GM21360 (cell line): Measurements from ENCODE around the gene EVC2.

Experiments
- ATAC-seq: cut with Tn5 transposase; IDR thresholded peaks from one replicate; pipeline ENCODE4 v1.9.1; 2021; ENCODE audit warnings: mild to moderate bottlenecking, moderate library complexity; ENCODE audit not compliant: unreplicated experiment

EVC2 gene, protein sequence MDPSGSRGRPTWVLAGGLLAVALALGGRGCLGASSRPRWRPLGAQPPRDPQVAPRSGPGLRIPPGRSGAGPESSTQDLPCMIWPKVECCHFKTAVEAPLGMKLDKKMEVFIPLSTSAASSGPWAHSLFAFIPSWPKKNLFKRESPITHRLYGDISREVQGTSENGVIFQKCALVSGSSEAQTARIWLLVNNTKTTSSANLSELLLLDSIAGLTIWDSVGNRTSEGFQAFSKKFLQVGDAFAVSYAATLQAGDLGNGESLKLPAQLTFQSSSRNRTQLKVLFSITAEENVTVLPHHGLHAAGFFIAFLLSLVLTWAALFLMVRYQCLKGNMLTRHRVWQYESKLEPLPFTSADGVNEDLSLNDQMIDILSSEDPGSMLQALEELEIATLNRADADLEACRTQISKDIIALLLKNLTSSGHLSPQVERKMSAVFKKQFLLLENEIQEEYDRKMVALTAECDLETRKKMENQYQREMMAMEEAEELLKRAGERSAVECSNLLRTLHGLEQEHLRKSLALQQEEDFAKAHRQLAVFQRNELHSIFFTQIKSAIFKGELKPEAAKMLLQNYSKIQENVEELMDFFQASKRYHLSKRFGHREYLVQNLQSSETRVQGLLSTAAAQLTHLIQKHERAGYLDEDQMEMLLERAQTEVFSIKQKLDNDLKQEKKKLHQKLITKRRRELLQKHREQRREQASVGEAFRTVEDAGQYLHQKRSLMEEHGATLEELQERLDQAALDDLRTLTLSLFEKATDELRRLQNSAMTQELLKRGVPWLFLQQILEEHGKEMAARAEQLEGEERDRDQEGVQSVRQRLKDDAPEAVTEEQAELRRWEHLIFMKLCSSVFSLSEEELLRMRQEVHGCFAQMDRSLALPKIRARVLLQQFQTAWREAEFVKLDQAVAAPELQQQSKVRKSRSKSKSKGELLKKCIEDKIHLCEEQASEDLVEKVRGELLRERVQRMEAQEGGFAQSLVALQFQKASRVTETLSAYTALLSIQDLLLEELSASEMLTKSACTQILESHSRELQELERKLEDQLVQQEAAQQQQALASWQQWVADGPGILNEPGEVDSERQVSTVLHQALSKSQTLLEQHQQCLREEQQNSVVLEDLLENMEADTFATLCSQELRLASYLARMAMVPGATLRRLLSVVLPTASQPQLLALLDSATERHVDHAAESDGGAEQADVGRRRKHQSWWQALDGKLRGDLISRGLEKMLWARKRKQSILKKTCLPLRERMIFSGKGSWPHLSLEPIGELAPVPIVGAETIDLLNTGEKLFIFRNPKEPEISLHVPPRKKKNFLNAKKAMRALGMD

DNA sequence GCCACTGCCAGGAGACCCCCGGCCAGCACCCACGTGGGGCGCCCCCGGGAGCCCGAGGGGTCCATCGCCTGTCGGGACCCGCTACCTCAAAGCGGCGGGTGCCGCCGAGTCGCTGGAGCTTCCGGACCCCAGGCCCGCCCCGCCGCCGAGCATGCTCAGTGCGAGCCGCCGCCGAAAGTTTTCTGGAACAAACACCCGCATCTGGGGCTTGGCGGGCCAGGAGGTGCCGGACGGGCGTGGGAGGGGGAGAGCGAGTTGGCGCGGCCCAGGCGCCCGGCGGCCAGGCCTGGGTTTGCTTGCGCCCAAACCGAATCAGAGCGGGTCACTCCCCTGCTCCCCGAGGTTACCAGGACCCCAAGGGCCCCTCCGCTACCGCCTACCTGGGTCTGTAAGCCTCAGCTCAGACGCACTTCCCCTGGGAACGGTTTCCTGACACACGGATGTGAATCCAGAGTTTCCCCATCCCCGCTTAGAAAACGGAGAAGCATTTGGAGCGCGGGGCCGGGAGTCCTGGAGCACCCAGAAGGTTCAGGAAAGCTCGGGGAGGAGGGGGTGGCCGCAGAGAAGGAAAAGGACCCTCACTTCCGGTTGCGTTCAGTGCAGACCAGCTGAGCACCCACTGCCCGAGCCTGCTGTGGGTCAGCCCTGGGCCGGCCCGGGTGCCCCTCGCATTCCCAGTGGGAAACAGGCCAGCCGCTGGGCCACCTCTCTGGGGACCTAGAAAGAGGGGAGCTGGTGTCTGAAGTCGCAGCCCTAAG is at the start of gene EVC2:
Gene EVC2, minus strand, starts transcription at position 111 of the 758 bp plus-strand sequence. Its CDS starts 46 bp downstream, at position 65.
- no peak for ATAC-seq

- no peak for ATAC-seq
These were observed 49.6 kb upstream of the EVC2 start for GRCh38 chr4:5757954-5758353.

DNA sequence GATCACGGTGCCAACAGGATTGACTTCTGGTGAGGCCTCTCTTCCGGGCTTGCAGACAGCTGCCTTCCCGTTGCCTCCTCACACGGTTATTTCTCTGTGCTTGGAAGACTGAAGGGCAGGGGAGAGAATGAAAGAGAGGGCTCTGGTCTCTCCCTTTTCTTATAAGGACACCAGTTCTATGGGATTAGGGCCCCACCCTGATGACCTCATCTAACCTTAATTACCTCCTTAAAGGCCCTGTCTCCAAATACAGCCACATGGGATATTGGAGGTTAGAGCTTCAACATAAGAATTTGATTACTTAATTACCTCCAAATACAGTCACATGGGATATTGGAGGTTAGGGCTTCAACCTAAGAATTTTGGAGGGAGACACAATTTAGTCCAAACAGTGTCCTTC is 49.2 kb upstream of the EVC2 start:
- ATAC-seq: no peak

DNA sequence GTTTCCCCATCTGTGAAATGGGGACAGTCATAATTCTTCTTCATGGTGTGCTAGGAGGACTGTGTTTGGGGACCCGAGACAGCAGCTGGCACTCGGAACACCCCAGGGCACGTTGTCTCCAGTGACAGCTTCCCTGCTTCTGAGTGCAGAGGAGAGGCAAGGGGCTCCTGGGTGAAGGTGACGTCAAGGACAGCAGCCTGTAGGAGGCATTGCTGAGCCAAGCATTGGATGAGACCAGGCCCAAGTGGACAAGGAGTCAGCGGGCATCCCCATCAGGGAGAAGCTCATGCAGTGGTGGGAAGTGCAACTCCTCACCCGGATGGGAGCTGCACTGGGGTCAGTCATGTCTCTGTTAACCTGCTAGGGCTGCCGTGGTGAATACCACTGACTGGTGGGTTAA is 48.7 kb upstream of the EVC2 start:
- ATAC-seq: no peak

GRCh38 chr4:5756271-5756670 is 47.9 kb upstream of the EVC2 start:
- ATAC-seq: no peak

DNA sequence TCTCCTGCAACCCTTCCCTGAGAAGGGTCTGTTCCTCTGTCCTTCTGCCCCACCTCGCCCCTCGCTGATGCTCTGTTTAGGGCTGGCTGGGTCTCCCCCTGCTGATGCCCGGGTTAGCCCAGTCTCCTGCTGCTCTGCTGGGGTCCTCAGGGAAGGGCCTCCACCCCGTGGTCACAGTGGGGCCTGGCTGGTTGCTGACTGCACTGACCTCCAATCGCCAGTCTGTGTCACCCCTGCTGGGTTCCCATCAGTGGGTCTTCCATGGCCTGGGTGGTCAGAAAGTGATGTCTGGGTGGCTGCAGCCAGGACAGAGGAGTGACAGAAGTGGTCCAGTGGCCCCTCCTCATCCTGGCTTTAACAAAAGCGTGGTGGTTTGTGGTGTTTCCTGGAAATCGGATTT is 47.3 kb upstream of the EVC2 start:
- ATAC-seq: no peak

DNA sequence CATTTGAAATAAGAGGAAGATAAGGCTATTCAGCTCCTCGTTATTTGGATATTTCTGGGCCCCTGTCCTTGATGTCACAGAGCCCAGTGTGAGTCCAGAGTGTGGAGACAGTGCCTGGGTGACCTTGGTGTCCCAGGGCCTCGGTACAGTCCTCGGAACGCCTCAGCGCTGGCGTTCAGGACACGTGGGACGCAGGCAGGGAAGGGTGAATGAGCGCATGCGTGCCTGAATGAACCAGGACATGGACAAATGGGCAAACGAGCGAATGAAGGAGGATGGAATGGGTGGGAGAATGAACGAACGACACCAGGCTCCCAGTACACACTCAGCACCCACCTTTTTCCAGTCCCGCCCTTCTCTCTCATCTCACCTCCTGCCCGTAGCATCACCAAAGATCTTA is 46.8 kb upstream of the EVC2 start:
- ATAC-seq: no peak

GRCh38 chr4:5754529-5754881 is 46.1 kb upstream of the EVC2 start:
- no peak for ATAC-seq

DNA sequence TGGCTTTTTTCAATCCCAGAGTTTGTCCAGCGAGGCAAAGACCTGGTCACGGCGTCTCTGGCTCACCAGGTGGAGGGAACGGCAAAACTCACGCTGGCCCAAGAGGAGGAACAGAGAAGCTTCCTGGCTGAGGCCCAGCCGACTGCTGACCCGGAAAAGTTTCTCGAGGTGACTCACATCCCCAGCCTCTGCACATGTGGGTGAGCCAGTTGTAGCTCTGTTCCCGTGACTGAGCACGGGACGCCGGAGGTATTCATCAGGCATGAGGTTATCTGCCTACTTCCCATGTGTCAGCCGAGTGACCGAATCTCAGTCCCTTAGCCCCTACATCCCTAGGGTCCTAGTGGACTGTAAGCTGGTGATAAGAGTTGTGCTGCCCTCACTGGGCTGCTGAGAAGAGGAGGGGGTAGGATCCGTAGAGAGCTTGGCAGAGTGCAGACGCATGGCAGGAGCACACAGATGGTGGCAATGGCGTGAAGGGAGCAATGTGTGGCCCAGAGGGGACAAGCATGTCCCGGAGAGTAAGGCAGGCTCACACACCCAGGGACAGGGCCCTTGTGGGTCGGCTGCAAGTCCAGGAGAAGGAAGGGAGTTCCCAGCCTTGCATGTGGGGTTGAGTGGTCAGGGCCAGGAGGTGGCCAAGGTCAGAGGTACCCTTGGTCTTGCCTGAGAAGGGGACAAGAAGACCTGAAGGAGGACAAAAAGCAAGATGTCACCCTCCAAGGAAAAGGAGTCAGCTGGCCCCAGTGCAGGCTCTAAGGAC is 45.6 kb upstream of the EVC2 start:
- no peak for ATAC-seq

DNA sequence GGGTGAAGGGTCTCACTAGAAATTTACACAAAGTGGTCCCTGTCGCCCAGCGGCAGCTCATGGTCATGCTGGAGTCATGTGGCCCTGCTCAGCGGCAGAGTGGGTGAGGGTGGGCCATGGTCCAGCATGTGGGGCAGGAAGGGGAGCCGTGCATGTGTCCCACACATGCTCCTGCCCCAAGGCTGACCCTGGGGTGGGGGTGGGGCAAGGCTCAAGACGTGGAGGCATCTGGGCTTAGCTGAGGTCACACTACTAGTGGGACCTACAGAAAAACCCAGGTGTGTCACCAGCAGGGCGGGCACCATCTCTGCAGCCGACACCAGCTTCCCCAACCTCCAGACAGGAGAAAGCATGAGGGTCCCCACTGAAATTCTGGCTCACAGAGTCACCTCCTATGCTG is 45.0 kb upstream of the EVC2 start:
- ATAC-seq: no peak

DNA sequence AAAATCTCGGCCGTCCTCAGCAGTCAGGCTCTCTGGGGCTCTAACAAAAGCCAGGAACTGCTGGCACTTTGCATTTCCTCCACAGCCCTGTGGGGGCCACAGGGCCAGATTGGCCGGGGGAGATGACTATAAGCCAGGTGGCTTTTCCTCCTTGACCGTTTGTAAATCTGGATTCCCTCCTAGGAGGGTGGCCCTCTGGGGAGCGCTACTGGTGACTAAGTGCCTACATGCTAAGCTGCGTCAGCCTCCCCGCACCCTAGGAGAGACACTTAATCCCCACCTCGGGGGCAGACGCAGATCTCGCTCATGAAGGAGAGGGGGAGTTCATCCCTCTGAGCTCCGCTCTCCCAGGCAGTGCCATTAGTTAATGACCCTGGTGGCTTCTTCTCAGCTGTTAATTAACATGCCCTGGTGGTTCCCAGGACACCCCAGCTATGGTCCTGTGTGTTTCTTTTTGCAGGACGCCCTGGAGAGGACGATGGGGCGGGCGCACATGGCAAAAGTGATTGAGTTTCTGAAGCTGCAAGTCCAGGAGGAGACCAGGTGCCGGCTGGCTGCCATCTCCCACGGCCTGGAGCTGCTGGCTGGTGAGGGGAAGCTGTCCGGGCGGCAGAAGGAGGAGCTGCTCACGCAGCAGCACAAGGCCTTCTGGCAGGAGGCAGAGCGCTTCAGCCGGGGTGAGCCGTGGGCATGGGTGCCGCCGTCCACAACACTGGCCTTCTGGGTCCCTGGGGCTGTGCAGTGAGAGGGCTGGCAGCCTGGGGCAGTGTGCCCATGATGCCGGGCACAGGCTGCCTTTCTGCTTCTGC is 44.2 kb upstream of the EVC2 start:
- no peak for ATAC-seq

- no peak for ATAC-seq
These were observed 43.5 kb upstream of the EVC2 start for GRCh38 chr4:5751666-5752375.

- no peak for ATAC-seq
These were observed 42.7 kb upstream of the EVC2 start for GRCh38 chr4:5750946-5751665.

DNA sequence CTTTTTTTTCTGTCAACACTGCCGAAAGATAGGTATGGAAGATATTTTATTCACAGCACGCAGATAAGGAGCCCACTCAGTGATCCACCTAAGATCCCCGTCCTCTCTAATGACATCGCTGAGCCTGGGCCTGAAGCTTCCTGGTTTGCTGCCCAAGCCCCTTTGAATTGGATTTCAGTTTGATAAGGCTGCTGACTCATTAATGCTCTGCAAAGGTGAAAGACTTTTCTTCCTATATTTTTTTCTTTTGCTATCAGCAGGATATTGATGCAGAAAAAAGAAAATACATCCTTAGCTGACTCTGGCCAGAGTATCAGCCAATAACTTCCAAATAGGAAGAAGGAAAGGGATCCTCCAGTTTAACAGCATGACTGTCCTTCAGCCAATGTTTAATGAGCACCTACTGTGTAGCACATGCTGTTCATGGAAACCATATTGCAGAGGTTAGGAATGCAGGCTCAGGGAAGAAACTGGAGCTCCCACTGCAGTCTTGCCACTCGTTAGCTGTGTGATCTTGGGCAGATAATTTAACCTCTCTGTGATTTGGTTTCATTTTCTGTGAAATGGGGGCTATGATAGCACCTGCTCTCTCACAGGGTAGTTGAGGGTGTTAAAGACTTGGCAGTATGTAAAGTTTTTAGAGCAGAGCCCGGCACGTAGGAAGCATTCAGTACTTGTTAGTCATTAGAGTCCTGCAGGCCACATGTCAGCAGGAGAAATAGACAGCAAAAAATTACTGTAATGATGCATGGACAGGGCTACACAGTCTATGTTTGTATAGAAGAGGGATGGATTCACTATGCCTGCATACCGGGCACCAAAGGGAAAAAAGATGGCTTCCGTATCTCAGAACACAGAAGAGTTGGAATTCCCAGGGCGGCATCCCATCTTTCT is 41.9 kb upstream of the EVC2 start:
- no peak for ATAC-seq

DNA sequence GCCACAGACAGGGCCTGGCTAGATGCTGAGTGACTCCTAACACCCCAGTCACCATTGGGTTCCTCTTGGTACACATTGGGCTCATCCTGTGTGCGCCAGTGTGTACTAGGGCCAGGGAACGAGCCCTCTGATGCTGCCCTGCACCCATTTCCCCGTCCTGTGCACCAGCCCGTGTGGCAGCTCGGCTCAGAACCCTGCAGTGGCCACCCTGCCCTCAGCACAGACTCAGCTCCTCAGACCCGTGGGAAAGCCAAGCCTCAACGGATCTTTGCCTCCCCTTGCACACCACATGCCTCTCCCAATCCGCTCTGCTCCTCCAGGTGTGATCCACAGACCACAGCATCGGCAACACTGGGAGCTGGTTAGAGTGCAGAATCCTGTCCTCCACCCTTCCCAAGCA is 41.2 kb upstream of the EVC2 start:
- ATAC-seq: no peak

DNA sequence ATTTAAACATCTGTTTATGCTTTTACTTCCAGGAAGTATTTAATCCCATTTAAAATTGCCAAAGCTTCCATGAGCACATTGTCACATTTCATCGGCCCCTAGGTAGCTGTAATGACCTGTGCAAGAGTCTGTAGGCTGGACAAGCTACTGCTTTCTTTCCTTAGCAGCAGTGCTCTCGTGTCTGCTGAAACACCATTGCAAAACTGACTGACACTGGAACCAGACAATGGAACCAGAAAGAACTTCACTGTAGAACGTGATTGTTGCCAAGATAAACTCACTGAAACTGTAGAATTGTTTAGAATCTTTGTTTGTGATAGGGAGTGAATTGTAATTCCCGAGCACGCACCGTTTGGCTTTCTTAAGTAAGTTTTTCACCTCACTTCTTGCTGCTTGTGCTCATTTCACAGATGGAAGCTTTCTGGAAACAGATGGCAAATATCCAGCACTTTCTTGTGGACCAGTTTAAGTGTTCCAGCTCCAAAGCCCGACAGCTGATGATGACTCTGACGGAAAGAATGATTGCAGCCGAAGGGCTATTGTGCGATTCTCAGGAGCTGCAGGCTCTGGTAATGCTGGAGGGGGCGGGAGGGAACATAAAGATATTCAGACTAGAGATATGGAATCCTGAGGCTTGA is 39.5 kb upstream of the EVC2 start:
- ATAC-seq: no peak
